Naive B cell (primary cell): ENCODE data around the gene FARS2. TPM values are rescaled to one million over a fixed set of nuclear protein-coding genes. Genes with fewer than 3 reads are reported as not detected.
A peak's percentile ranks its signal among the peaks of the same experiment; 100 is the strongest.

ENCODE experiments used
- ATAC-seq, 2 donors: fragments of 150-1000 bp; cut with Tn5 transposase; 2 replicates each; pipeline ENCODE4 v1.10.0; 2021; ENCODE audit warnings: low read depth in 2 of 2, mild to moderate bottlenecking in 2 of 2, moderate library complexity in 2 of 2
- DNase-seq: peaks from one replicate; pipeline ENCODE4 v3.0.0; 2022
- H3K27ac Mint-ChIP-seq, 6 donors: one replicate each; pipeline ENCODE4 v1.8.0; 2020 to 2022; ENCODE audit warnings: mild to moderate bottlenecking in 6 of 6, mixed read lengths in 6 of 6, moderate library complexity in 5 of 6, inconsistent platforms in 2 of 6
- H3K27me3 Mint-ChIP-seq, 3 donors: one replicate each; pipeline ENCODE4 v1.8.0; 2021 to 2022; ENCODE audit warnings: mixed read lengths in 3 of 3, mild to moderate bottlenecking in 1 of 3
- H3K36me3 Mint-ChIP-seq, 2 donors: one replicate each; pipeline ENCODE4 v1.8.0; 2020 to 2022; ENCODE audit warnings: mixed read lengths in 2 of 2, inconsistent platforms in 1 of 2, mild to moderate bottlenecking in 1 of 2
- H3K4me1 Mint-ChIP-seq, 3 donors: one replicate each; pipeline ENCODE4 v1.8.0; 2020 to 2022; ENCODE audit warnings: mixed read lengths in 3 of 3, inconsistent platforms in 1 of 3, mild to moderate bottlenecking in 1 of 3, moderate library complexity in 1 of 3
- H3K4me3 Mint-ChIP-seq, 8 donors: one replicate each; pipeline ENCODE4 v1.8.0; 2020 to 2022; ENCODE audit warnings: mild to moderate bottlenecking in 8 of 8, mixed read lengths in 8 of 8, moderate library complexity in 8 of 8, inconsistent platforms in 2 of 8
- H3K9me3 Mint-ChIP-seq, 7 donors: one replicate each; pipeline ENCODE4 v1.8.0; 2020 to 2022; ENCODE audit warnings: mixed read lengths in 7 of 7, mild to moderate bottlenecking in 5 of 7, inconsistent platforms in 2 of 7, moderate library complexity in 1 of 7
- polyA plus RNA-seq, 6 donors: library from polyadenylated mRNA; unstranded; fragments of 300-500 nt; fragmentation: Illumina TruSeq; gene quantifications; one replicate each; pipeline ENCODE4 v1.2.3, GENCODE V29; 2021; ENCODE audit warnings: low read depth in 6 of 6

FARS2 gene
- polyA plus RNA-seq, 6 donors from 2014 or later: 25.7 to 35.9 (median 27.6) TPM

DNA sequence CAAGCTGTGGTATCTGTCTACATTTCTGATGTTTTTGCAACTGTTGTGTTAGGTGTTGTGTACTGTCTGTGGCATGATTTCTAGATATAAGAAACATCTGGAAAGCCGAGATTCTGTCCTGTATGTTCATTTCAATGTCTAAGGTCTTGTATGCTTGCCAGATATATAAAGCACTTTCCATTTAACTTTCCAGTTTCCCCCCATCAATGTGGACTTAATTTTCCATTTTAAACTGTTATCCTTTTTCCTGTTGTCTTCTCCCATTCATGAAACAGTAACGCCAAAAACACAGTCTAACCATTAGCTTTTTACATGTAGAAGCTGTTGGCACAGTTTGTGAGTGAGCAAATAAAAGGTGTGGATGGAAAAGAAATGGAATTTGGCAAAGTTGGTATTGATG, 181.6 kb downstream of the FARS2 start:
- H3K27me3 Mint-ChIP-seq: no peaks in the 10 kb centered on the region
- no peak overlapping the region for H3K4me3 Mint-ChIP-seq
- ATAC-seq (no peak), DNase-seq (no peak)
- H3K9me3 Mint-ChIP-seq: peaks cover 0 to 7% (median 0%) of the 10 kb centered on the region in 7 donors
- H3K36me3 Mint-ChIP-seq: peaks cover under 1 to 2% of the 10 kb centered on the region in 2 donors
- peaks cover 11 to 39% (median 15%) of the 10 kb centered on the region in 3 donors for H3K4me1 Mint-ChIP-seq
- no peak overlapping the region for H3K27ac Mint-ChIP-seq

GRCh38 chr6:5443491-5443890, 182.2 kb downstream of the FARS2 start:
- H3K4me1 Mint-ChIP-seq: peaks cover 11 to 35% (median 15%) of the 10 kb centered on the region in 3 donors
- H3K27ac Mint-ChIP-seq: peak overlapping the region in 1 of 6 donors; percentile 62
- peaks cover 0 to 4% (median 0%) of the 10 kb centered on the region in 7 donors for H3K9me3 Mint-ChIP-seq
- ATAC-seq (no peak), DNase-seq (no peak)
- no peak overlapping the region for H3K4me3 Mint-ChIP-seq
- peaks cover 0 to 1% of the 10 kb centered on the region in 2 donors for H3K36me3 Mint-ChIP-seq
- H3K27me3 Mint-ChIP-seq: no peaks in the 10 kb centered on the region

GRCh38 chr6:5446362-5447075, 185.2 kb downstream of the FARS2 start:
- H3K9me3 Mint-ChIP-seq: no peaks in the 10 kb centered on the region
- H3K27ac Mint-ChIP-seq: peak overlapping the region in 2 of 6 donors; percentile 22 to 87
- H3K27me3 Mint-ChIP-seq: no peaks in the 10 kb centered on the region

DNA sequence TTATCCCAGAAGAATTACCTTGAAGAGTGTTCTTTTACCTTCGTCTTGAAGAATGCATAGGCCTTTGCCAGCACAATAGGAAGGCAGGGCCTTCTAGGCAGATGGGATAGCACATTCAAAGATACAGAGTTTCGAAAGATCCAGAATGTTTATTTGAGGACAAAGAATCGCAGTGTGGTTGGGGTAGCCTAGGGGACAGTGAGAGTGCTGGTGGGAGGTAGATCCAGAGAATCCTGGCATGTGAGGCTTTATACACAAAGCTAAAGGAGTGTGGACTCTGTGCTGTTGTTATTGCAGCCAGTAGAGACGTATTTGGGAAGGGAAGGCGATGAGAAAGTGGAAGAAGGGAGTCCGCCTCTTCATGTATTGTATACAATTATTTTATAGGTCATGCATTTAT, 186.6 kb downstream of the FARS2 start:
- DNase-seq (no peak), ATAC-seq (no peak)
- H3K9me3 Mint-ChIP-seq: no peaks in the 10 kb centered on the region
- H3K4me1 Mint-ChIP-seq: peaks cover 3 to 20% (median 7%) of the 10 kb centered on the region in 3 donors
- no peak overlapping the region for H3K4me3 Mint-ChIP-seq
- H3K27me3 Mint-ChIP-seq: no peaks in the 10 kb centered on the region
- H3K36me3 Mint-ChIP-seq: peaks cover 4 to 6% of the 10 kb centered on the region in 2 donors
- no peak overlapping the region for H3K27ac Mint-ChIP-seq

More at GRCh38 chr6:5446362-5447075, 185.2 kb downstream of the FARS2 start:
- no peak for DNase-seq
- H3K36me3 Mint-ChIP-seq: peaks cover 4 to 6% of the 10 kb centered on the region in 2 donors
- ATAC-seq: no peak
- peaks cover 3 to 20% (median 7%) of the 10 kb centered on the region in 3 donors for H3K4me1 Mint-ChIP-seq
- H3K4me3 Mint-ChIP-seq: no peak overlapping the region

DNA sequence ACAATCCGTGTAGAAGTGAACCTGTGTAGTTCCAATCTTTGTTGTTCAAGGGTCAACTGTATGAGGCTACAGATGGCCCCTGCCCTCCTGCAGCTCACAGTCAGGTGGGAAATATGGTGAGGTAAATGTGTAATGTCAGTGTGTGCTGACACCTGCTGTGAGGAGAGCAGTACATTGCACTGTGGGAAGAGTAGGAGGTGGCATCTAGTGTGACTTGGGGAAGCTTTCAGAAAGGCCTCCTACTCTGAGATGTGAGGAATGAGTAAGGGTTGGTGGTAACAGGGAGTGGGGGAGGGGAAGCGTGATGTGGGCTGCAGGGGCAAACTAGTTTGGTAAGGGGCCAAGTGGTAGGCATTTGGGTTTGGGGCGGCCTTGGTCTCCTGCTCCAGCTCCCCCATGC, 188.8 kb downstream of the FARS2 start:
- ATAC-seq: no peak
- peak overlapping the region in 1 of 6 donors; percentile 73 for H3K27ac Mint-ChIP-seq
- H3K9me3 Mint-ChIP-seq: no peaks in the 10 kb centered on the region

GRCh38 chr6:5453546-5453945, 192.2 kb downstream of the FARS2 start:
- peak overlapping the region in 1 of 6 donors; percentile 27 for H3K27ac Mint-ChIP-seq
- no peak for DNase-seq
- peaks cover 3 to 11% of the 10 kb centered on the region in 2 donors for H3K36me3 Mint-ChIP-seq

More for the DNA sequence above, 188.8 kb downstream of the FARS2 start:
- H3K27me3 Mint-ChIP-seq: no peaks in the 10 kb centered on the region
- no peak for DNase-seq
- peaks cover 4 to 13% of the 10 kb centered on the region in 2 donors for H3K36me3 Mint-ChIP-seq
- H3K4me1 Mint-ChIP-seq: peaks cover 2 to 9% (median 7%) of the 10 kb centered on the region in 3 donors
- H3K4me3 Mint-ChIP-seq: no peak overlapping the region

GRCh38 chr6:5455142-5455541, 193.8 kb downstream of the FARS2 start:
- DNase-seq: no peak
- Mint-ChIP-seq H3K27ac (no peak overlapping the region), H3K36me3 (peaks cover 0 to 7% of the 10 kb centered on the region in 2 donors), H3K4me1 (peaks cover 8 to 17% (median 11%) of the 10 kb centered on the region in 3 donors), H3K9me3 (no peaks in the 10 kb centered on the region), H3K27me3 (no peaks in the 10 kb centered on the region), H3K4me3 (no peak overlapping the region)
- no peak for ATAC-seq

More at GRCh38 chr6:5453546-5453945, 192.2 kb downstream of the FARS2 start:
- H3K4me1 Mint-ChIP-seq: peaks cover 0 to 11% (median 7%) of the 10 kb centered on the region in 3 donors
- no peaks in the 10 kb centered on the region for H3K9me3 Mint-ChIP-seq
- no peak for ATAC-seq
- peak overlapping the region in 1 of 8 donors; percentile 64 for H3K4me3 Mint-ChIP-seq
- no peaks in the 10 kb centered on the region for H3K27me3 Mint-ChIP-seq

- no peak for ATAC-seq
- peaks cover 0 to 7% of the 10 kb centered on the region in 2 donors for H3K36me3 Mint-ChIP-seq
- DNase-seq: no peak
- H3K27me3 Mint-ChIP-seq: no peaks in the 10 kb centered on the region
- H3K27ac Mint-ChIP-seq: no peak overlapping the region
- peaks cover 0 to 3% (median 0%) of the 10 kb centered on the region in 7 donors for H3K9me3 Mint-ChIP-seq
- peaks cover 22 to 30% (median 24%) of the 10 kb centered on the region in 3 donors for H3K4me1 Mint-ChIP-seq
- H3K4me3 Mint-ChIP-seq: no peak overlapping the region
Measured at GRCh38 chr6:5457041-5457440, 195.7 kb downstream of the FARS2 start.

DNA sequence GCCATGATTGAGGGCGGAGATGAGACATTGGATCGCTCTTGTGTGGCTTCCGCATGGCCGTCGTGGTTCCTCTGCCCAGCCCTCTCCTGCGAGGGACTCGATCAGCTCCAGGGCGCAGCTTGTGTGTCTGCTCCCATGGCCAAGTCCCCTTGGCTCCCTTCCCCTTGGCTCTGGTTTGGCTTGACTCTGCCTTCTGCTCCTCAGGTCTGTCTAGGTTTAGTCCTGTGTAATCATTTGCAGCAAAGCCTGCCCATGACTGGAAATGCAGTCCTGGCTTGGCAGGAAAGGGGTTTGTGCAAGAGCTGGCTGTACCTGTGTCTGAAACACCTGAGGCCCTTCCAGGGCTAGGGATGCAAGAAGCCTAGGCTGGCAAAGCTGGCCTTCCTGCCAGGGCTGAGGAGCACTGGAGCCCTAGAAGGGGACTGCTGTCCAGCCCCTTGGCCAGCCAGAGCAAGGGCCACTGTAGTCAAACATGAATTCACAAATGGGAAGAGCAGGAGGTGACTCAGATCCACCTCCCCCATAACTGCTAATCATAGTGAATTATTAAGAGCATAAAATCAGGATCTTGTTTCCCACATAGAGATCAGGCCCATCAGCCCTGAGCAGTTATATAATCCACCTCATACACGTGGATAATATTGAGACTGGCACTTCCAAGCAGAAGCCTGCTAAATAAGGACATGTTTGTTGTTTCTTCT, 196.8 kb downstream of the FARS2 start:
- ATAC-seq: no peak
- Mint-ChIP-seq H3K36me3 (peaks cover 0 to 7% of the 10 kb centered on the region in 2 donors), H3K4me3 (no peak overlapping the region), H3K27ac (peak overlapping the region in 1 of 6 donors; percentile 20), H3K27me3 (no peaks in the 10 kb centered on the region), H3K9me3 (peaks cover 0 to 3% (median 0%) of the 10 kb centered on the region in 7 donors), H3K4me1 (peaks cover 22 to 30% (median 24%) of the 10 kb centered on the region in 3 donors)
- no peak for DNase-seq

GRCh38 chr6:5459346-5459745, 198.0 kb downstream of the FARS2 start:
- Mint-ChIP-seq H3K27me3 (no peaks in the 10 kb centered on the region), H3K36me3 (peaks cover 0 to 7% of the 10 kb centered on the region in 2 donors), H3K4me1 (peaks cover 22 to 26% (median 24%) of the 10 kb centered on the region in 3 donors), H3K9me3 (peaks cover 0 to 3% (median 0%) of the 10 kb centered on the region in 7 donors), H3K4me3 (no peak overlapping the region), H3K27ac (peak overlapping the region in 2 of 6 donors; percentile 25 to 30)
- ATAC-seq: no peak
- no peak for DNase-seq

- no peak overlapping the region for H3K27ac Mint-ChIP-seq
- H3K9me3 Mint-ChIP-seq: peaks cover 0 to 3% (median 0%) of the 10 kb centered on the region in 7 donors
- H3K4me3 Mint-ChIP-seq: peak overlapping the region in 2 of 8 donors; percentile 15 to 22
- peaks cover 21 to 31% (median 27%) of the 10 kb centered on the region in 3 donors for H3K4me1 Mint-ChIP-seq
- DNase-seq: peak; percentile 10
- ATAC-seq: peak; percentile 58 to 60
- H3K36me3 Mint-ChIP-seq: no peaks in the 10 kb centered on the region
- H3K27me3 Mint-ChIP-seq: no peaks in the 10 kb centered on the region
Measured at GRCh38 chr6:5461365-5461764, 200.1 kb downstream of the FARS2 start.

DNA sequence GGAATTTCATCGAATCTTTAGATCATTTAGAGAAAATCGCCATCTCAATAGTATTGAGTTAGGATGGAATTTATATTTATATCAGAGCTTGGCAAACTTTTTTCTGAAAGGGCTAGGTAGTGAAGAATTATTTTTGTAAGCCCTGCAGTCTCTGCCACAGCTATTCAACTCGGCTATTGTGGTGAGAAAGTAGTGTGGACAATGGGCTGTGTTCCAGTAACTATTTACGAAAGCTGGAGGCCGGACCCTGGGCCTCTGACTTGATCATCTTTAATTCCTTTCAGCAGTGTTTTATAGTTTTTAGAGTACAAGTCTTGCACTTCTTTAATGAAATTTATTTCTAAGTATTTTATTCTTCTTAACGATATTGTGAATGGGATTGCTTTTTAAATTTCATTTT, 201.5 kb downstream of the FARS2 start:
- H3K36me3 Mint-ChIP-seq: no peaks in the 10 kb centered on the region
- peaks cover 0 to 3% (median 0%) of the 10 kb centered on the region in 7 donors for H3K9me3 Mint-ChIP-seq
- H3K27me3 Mint-ChIP-seq: no peaks in the 10 kb centered on the region
- H3K4me3 Mint-ChIP-seq: no peak overlapping the region
- no peak for ATAC-seq
- DNase-seq: no peak
- H3K27ac Mint-ChIP-seq: no peak overlapping the region
- peaks cover 18 to 27% (median 25%) of the 10 kb centered on the region in 3 donors for H3K4me1 Mint-ChIP-seq

GRCh38 chr6:5463690-5464089, 202.4 kb downstream of the FARS2 start:
- no peak for ATAC-seq
- Mint-ChIP-seq H3K36me3 (no peaks in the 10 kb centered on the region), H3K27me3 (no peaks in the 10 kb centered on the region), H3K27ac (no peak overlapping the region), H3K9me3 (peaks cover 0 to 3% (median 0%) of the 10 kb centered on the region in 7 donors), H3K4me1 (peaks cover 17 to 27% (median 25%) of the 10 kb centered on the region in 3 donors), H3K4me3 (no peak overlapping the region)
- no peak for DNase-seq
